ENCODE measurements around the gene ADAMTS10.

Gene ADAMTS10

GRCh38 chr19:8609279-8610040 is 1.1 kb downstream of the ADAMTS10 start:
- no peaks in the 10 kb centered on the region for H3K27me3 ChIP-seq (ENCODE audit: insufficient read depth, low read depth, severe bottlenecking)
- H3K4me3 ChIP-seq (ENCODE audit: low read depth, low read length) = peak overlapping the region; percentile 58
- H3K9me3 ChIP-seq (ENCODE audit: severe bottlenecking) = no peaks in the 10 kb centered on the region
- no peaks in the 10 kb centered on the region for H3K36me3 ChIP-seq
- 0 out of 2 replicates have a peak, but pooled peaks have one; percentile 6 for TF ChIP-seq CTCF (IDR thresholded peaks at IDR 0.05; ENCODE audit: low read depth, low read length)
- peak; percentile 35 for DNase-seq
- H3K27ac ChIP-seq = peak overlapping the region; percentile 1; the same call in 1 of the 2 replicates

GRCh38 chr19:8608941-8609278 is 1.6 kb downstream of the ADAMTS10 start:
- Histone ChIP-seq H3K27me3 (ENCODE audit: insufficient read depth, low read depth, severe bottlenecking) (no peaks in the 10 kb centered on the region), H3K9me3 (ENCODE audit: severe bottlenecking) (no peaks in the 10 kb centered on the region), H3K27ac (no peak overlapping the region), H3K4me3 (ENCODE audit: low read depth, low read length) (peak overlapping the region; percentile 58), H3K36me3 (no peaks in the 10 kb centered on the region)
- no peak for TF ChIP-seq CTCF (IDR thresholded peaks at IDR 0.05; ENCODE audit: low read depth, low read length)
- DNase-seq = no peak

GRCh38 chr19:8607386-8607785 is 3.1 kb downstream of the ADAMTS10 start:
- no peaks in the 10 kb centered on the region for H3K27me3 ChIP-seq (ENCODE audit: insufficient read depth, low read depth, severe bottlenecking)
- no peak overlapping the region for H3K27ac ChIP-seq
- no peak overlapping the region for H3K4me3 ChIP-seq (ENCODE audit: low read depth, low read length)
- TF ChIP-seq CTCF (IDR thresholded peaks at IDR 0.05; ENCODE audit: low read depth, low read length) = no peak
- no peak for DNase-seq
- no peaks in the 10 kb centered on the region for H3K9me3 ChIP-seq (ENCODE audit: severe bottlenecking)
- H3K36me3 ChIP-seq = no peaks in the 10 kb centered on the region

GRCh38 chr19:8605514-8605913 is 5.0 kb downstream of the ADAMTS10 start:
- no peaks in the 10 kb centered on the region for H3K36me3 ChIP-seq
- no peak overlapping the region for H3K4me3 ChIP-seq (ENCODE audit: low read depth, low read length)
- no peak overlapping the region for H3K27ac ChIP-seq

GRCh38 chr19:8601796-8602195 is 8.7 kb downstream of the ADAMTS10 start:
- Histone ChIP-seq H3K27ac (no peak overlapping the region), H3K36me3 (no peaks in the 10 kb centered on the region), H3K4me3 (ENCODE audit: low read depth, low read length) (no peak overlapping the region), H3K9me3 (ENCODE audit: severe bottlenecking) (no peaks in the 10 kb centered on the region), H3K27me3 (ENCODE audit: insufficient read depth, low read depth, severe bottlenecking) (no peaks in the 10 kb centered on the region)
- DNase-seq = no peak
- TF ChIP-seq CTCF (IDR thresholded peaks at IDR 0.05; ENCODE audit: low read depth, low read length) = no peak

More at GRCh38 chr19:8605514-8605913, 5.0 kb downstream of the ADAMTS10 start:
- Histone ChIP-seq H3K27me3 (ENCODE audit: insufficient read depth, low read depth, severe bottlenecking) (no peaks in the 10 kb centered on the region), H3K9me3 (ENCODE audit: severe bottlenecking) (no peaks in the 10 kb centered on the region)
- no peak for TF ChIP-seq CTCF (IDR thresholded peaks at IDR 0.05; ENCODE audit: low read depth, low read length)
- DNase-seq = no peak

- no peak for TF ChIP-seq CTCF (IDR thresholded peaks at IDR 0.05; ENCODE audit: low read depth, low read length)
- H3K36me3 ChIP-seq = no peaks in the 10 kb centered on the region
- no peaks in the 10 kb centered on the region for H3K27me3 ChIP-seq (ENCODE audit: insufficient read depth, low read depth, severe bottlenecking)
- H3K4me3 ChIP-seq (ENCODE audit: low read depth, low read length) = no peak overlapping the region
- H3K27ac ChIP-seq = no peak overlapping the region
- DNase-seq = no peak
- no peaks in the 10 kb centered on the region for H3K9me3 ChIP-seq (ENCODE audit: severe bottlenecking)
These were observed 9.7 kb downstream of the ADAMTS10 start for GRCh38 chr19:8600816-8601215.
